HEK293 (cell line): ENCODE measurements around the gene ESRRA.

Source experiments
- AEBP2 ChIP-seq: fragments of 450-650 bp; formaldehyde crosslinking; IDR thresholded peaks from 2 replicates; pipeline ENCODE4 v1.5.1; 2016; ENCODE audit warnings: missing biosample characterization, missing genetic modification characterization, borderline replicate concordance
- ATF2 ChIP-seq: fragments of 450-650 bp; formaldehyde crosslinking; IDR thresholded peaks from 2 replicates; pipeline ENCODE4 v1.5.1; 2016; ENCODE audit warnings: missing biosample characterization, missing genetic modification characterization, low read depth
- EGR2 ChIP-seq: fragments of 450-650 bp; formaldehyde crosslinking; IDR thresholded peaks from 2 replicates; pipeline ENCODE4 v1.5.1; 2016; ENCODE audit warnings: low read depth, missing biosample characterization, missing genetic modification characterization
- HOXC10 ChIP-seq: sonication (generic); formaldehyde crosslinking; IDR thresholded peaks from 2 replicates; pipeline ENCODE4 v1.8.1; 2023; ENCODE audit warnings: mild to moderate bottlenecking, missing genetic modification reagents
- INSM2 ChIP-seq: fragments of 450-650 bp; formaldehyde crosslinking; IDR thresholded peaks from 2 replicates; pipeline ENCODE4 v1.5.1; 2016; ENCODE audit warnings: missing biosample characterization, missing genetic modification characterization
- REPIN1 ChIP-seq: fragments of 450-650 bp; formaldehyde crosslinking; IDR thresholded peaks from 2 replicates; pipeline ENCODE4 v1.5.1; 2017; ENCODE audit warnings: missing biosample characterization, missing genetic modification characterization, low read depth
- REST ChIP-seq: fragments of 450-650 bp; formaldehyde crosslinking; IDR thresholded peaks from 2 replicates; pipeline ENCODE4 v1.5.1; 2016; ENCODE audit warnings: missing biosample characterization, missing genetic modification characterization
- SP2 ChIP-seq: fragments of 450-650 bp; formaldehyde crosslinking; IDR thresholded peaks from 2 replicates; pipeline ENCODE4 v1.5.1; 2016; ENCODE audit warnings: missing biosample characterization, missing genetic modification characterization
- YY2 ChIP-seq: fragments of 450-650 bp; formaldehyde crosslinking; IDR thresholded peaks from 2 replicates; pipeline ENCODE4 v1.5.1; 2016; ENCODE audit warnings: missing biosample characterization, missing genetic modification characterization
- ZBTB1 ChIP-seq: fragments of 450-650 bp; formaldehyde crosslinking; IDR thresholded peaks from 2 replicates; pipeline ENCODE4 v1.5.1; 2016; ENCODE audit warnings: missing biosample characterization, missing genetic modification characterization
- ZBTB49 ChIP-seq: fragments of 450-650 bp; formaldehyde crosslinking; IDR thresholded peaks from 2 replicates; pipeline ENCODE4 v1.5.1; 2016; ENCODE audit warnings: missing biosample characterization, missing genetic modification characterization, low read depth
- ZBTB7A ChIP-seq: fragments of 450-650 bp; formaldehyde crosslinking; IDR thresholded peaks from 2 replicates; pipeline ENCODE4 v1.5.1; 2016; ENCODE audit warnings: low read depth, missing biosample characterization, missing genetic modification characterization
- ZNF133 ChIP-seq: fragments of 450-650 bp; formaldehyde crosslinking; IDR thresholded peaks from 2 replicates; pipeline ENCODE4 v1.5.1; 2016; ENCODE audit warnings: missing biosample characterization, missing genetic modification characterization
- ZNF16 ChIP-seq: fragments of 450-650 bp; formaldehyde crosslinking; IDR thresholded peaks from 2 replicates; pipeline ENCODE4 v1.5.1; 2016; ENCODE audit warnings: low read depth, missing biosample characterization, missing genetic modification characterization
- ZNF202 ChIP-seq: fragments of 450-650 bp; formaldehyde crosslinking; IDR thresholded peaks from 2 replicates; pipeline ENCODE4 v1.5.1; 2016; ENCODE audit warnings: missing biosample characterization, missing genetic modification characterization, borderline replicate concordance
- ZNF221 ChIP-seq: fragments of 450-650 bp; formaldehyde crosslinking; IDR thresholded peaks from 2 replicates; pipeline ENCODE4 v1.5.1; 2017; ENCODE audit warnings: missing biosample characterization, missing genetic modification characterization, borderline replicate concordance
- ZNF274 ChIP-seq, 2 experiments: fragments of 200-500 bp in 1 of 2; fragments of 450-650 bp in 1 of 2; sonication (Bioruptor generic) in 1 of 2; formaldehyde crosslinking in 1 of 2; IDR thresholded peaks; 2 replicates each; pipeline versions ENCODE4 v1.5.1 to v1.6.1; 2014 to 2016; ENCODE audit warnings: borderline replicate concordance in 1 of 2, inconsistent platforms in 1 of 2, low read length in 1 of 2, missing biosample characterization in 1 of 2, missing genetic modification characterization in 1 of 2
- ZNF311 ChIP-seq: fragments of 450-650 bp; formaldehyde crosslinking; IDR thresholded peaks from 2 replicates; pipeline ENCODE4 v1.5.1; 2017; ENCODE audit warnings: missing biosample characterization, missing genetic modification characterization, borderline replicate concordance
- ZNF37A ChIP-seq: fragments of 450-650 bp; IDR thresholded peaks from 2 replicates; pipeline ENCODE4 v1.5.1; 2018; ENCODE audit warnings: missing biosample characterization, missing genetic modification characterization
- ZNF488 ChIP-seq: fragments of 450-650 bp; formaldehyde crosslinking; IDR thresholded peaks from 2 replicates; pipeline ENCODE4 v1.5.1; 2016; ENCODE audit warnings: missing biosample characterization, missing genetic modification characterization
- ZNF529 ChIP-seq: fragments of 450-650 bp; formaldehyde crosslinking; IDR thresholded peaks from 2 replicates; pipeline ENCODE4 v1.5.1; 2017; ENCODE audit warnings: missing genetic modification characterization, missing biosample characterization; ENCODE audit not compliant: insufficient replicate concordance
- ZNF645 ChIP-seq: fragments of 450-650 bp; formaldehyde crosslinking; IDR thresholded peaks from 2 replicates; pipeline ENCODE4; 2016; ENCODE audit warnings: missing biosample characterization, missing genetic modification characterization
- ZNF768 ChIP-seq: fragments of 450-650 bp; formaldehyde crosslinking; IDR thresholded peaks from 2 replicates; pipeline ENCODE4 v1.5.1; 2018; ENCODE audit warnings: missing biosample characterization, mild to moderate bottlenecking, missing genetic modification characterization
- ZNF792 ChIP-seq: fragments of 450-650 bp; formaldehyde crosslinking; IDR thresholded peaks from 2 replicates; pipeline ENCODE4 v1.5.1; 2016; ENCODE audit warnings: missing biosample characterization, missing genetic modification characterization
- ZNF830 ChIP-seq: fragments of 450-650 bp; IDR thresholded peaks from 2 replicates; pipeline ENCODE4 v1.5.0; 2018; ENCODE audit warnings: missing biosample characterization, missing genetic modification characterization, low read depth, mild to moderate bottlenecking, moderate library complexity
- ZNF837 ChIP-seq: fragments of 450-650 bp; formaldehyde crosslinking; IDR thresholded peaks from 2 replicates; pipeline ENCODE4 v1.5.1; 2016; ENCODE audit warnings: missing biosample characterization, missing genetic modification characterization

The ESRRA gene

GRCh38 chr11:64317961-64318765 is 12.8 kb downstream of the ESRRA start, which contains the start of gene PRDX5 (continued):
- TF ChIP-seq ZNF488 (tag by site-specific recombination) (no peak), ZBTB7A (tag by site-specific recombination) (no peak), ZNF645 (tag by site-specific recombination) (no peak), AEBP2 (tag by site-specific recombination) (no peak), HOXC10 (CRISPR knock-in tag) (no peak), ZNF37A (tag by site-specific recombination) (no peak), INSM2 (tag by site-specific recombination) (no peak; the same call in 1 of the 2 replicates), EGR2 (tag by site-specific recombination) (no peak), ZNF768 (tag by site-specific recombination) (no peak), ZNF202 (no peak), ZNF274 (IDR thresholded peaks at IDR 0.05; ENCODE audit: low read length) (no peak), ZNF274 (tag by site-specific recombination; IDR thresholded peaks at IDR 0.05; ENCODE audit: borderline replicate concordance) (no peak), ZBTB49 (no peak), ZNF221 (tag by site-specific recombination) (no peak), ZBTB1 (tag by site-specific recombination) (no peak), ZNF311 (tag by site-specific recombination) (no peak), ZNF16 (no peak), ATF2 (tag by site-specific recombination) (peak; percentile 73), REST (tag by site-specific recombination) (peak; percentile 90), ZNF837 (tag by site-specific recombination) (no peak), ZNF792 (0 out of 2 replicates have a peak, but pooled peaks have one; percentile 19), SP2 (tag by site-specific recombination) (peak; percentile 82), ZNF133 (no peak), REPIN1 (tag by site-specific recombination) (no peak), YY2 (tag by site-specific recombination) (no peak), ZNF529 (tag by site-specific recombination) (no peak), ZNF830 (tag by site-specific recombination) (no peak)
